ENCODE measurements around the gene RASGRF2.

The RASGRF2 gene

GRCh38 chr5:81154725-81155124, 194.6 kb downstream of the RASGRF2 start:
- Histone ChIP-seq H3K9ac (no peak overlapping the region), H3K27me3 (ENCODE audit: control insufficient read depth, insufficient read depth, low read length) (no peaks in the 10 kb centered on the region), H3K4me3 (ENCODE audit: low read depth, low read length) (no peak overlapping the region), H3K36me3 (ENCODE audit: control insufficient read depth, insufficient read depth, low read length) (no peaks in the 10 kb centered on the region), H3K4me1 (no peaks in the 10 kb centered on the region), H3K79me2 (no peaks in the 10 kb centered on the region), H3K4me2 (ENCODE audit: low read length) (no peak overlapping the region), H2AFZ (no peak overlapping the region), H3K9me3 (ENCODE audit: control insufficient read depth, low read length) (no peaks in the 10 kb centered on the region), H3K27ac (no peak overlapping the region)
- no peak for TF ChIP-seq CTCF (IDR thresholded peaks at IDR 0.05)

GRCh38 chr5:81156732-81157131, 196.6 kb downstream of the RASGRF2 start:
- Histone ChIP-seq H2AFZ (no peak overlapping the region), H3K36me3 (ENCODE audit: control insufficient read depth, insufficient read depth, low read length) (no peaks in the 10 kb centered on the region), H3K4me3 (ENCODE audit: low read depth, low read length) (no peak overlapping the region), H3K9me3 (ENCODE audit: control insufficient read depth, low read length) (no peaks in the 10 kb centered on the region), H3K79me2 (no peaks in the 10 kb centered on the region), H3K4me2 (ENCODE audit: low read length) (no peak overlapping the region), H3K9ac (no peak overlapping the region), H3K27ac (no peak overlapping the region), H3K4me1 (no peaks in the 10 kb centered on the region), H3K27me3 (ENCODE audit: control insufficient read depth, insufficient read depth, low read length) (no peaks in the 10 kb centered on the region)
- no peak for TF ChIP-seq CTCF (IDR thresholded peaks at IDR 0.05)

- no peaks in the 10 kb centered on the region for H3K27me3 ChIP-seq (ENCODE audit: control insufficient read depth, insufficient read depth, low read length)
- no peak overlapping the region for H2AFZ ChIP-seq
- H3K36me3 ChIP-seq (ENCODE audit: control insufficient read depth, insufficient read depth, low read length): no peaks in the 10 kb centered on the region
- TF ChIP-seq CTCF (IDR thresholded peaks at IDR 0.05): no peak
- no peak overlapping the region for H3K27ac ChIP-seq
- no peak overlapping the region for H3K4me3 ChIP-seq (ENCODE audit: low read depth, low read length)
- H3K79me2 ChIP-seq: no peaks in the 10 kb centered on the region
- no peak overlapping the region for H3K9ac ChIP-seq
- H3K9me3 ChIP-seq (ENCODE audit: control insufficient read depth, low read length): no peaks in the 10 kb centered on the region
- H3K4me2 ChIP-seq (ENCODE audit: low read length): no peak overlapping the region
- no peaks in the 10 kb centered on the region for H3K4me1 ChIP-seq
These were observed 200.9 kb downstream of the RASGRF2 start for GRCh38 chr5:81161012-81161601.

- Histone ChIP-seq H3K9me3 (ENCODE audit: control insufficient read depth, low read length) (no peaks in the 10 kb centered on the region), H2AFZ (no peak overlapping the region)
These were observed 202.3 kb downstream of the RASGRF2 start for GRCh38 chr5:81162501-81162900.

More at GRCh38 chr5:81162501-81162900, 202.3 kb downstream of the RASGRF2 start:
- H3K27ac ChIP-seq: no peak overlapping the region
- H3K79me2 ChIP-seq: no peaks in the 10 kb centered on the region
- TF ChIP-seq CTCF (IDR thresholded peaks at IDR 0.05): no peak
- no peak overlapping the region for H3K4me3 ChIP-seq (ENCODE audit: low read depth, low read length)
- H3K36me3 ChIP-seq (ENCODE audit: control insufficient read depth, insufficient read depth, low read length): no peaks in the 10 kb centered on the region
- H3K4me2 ChIP-seq (ENCODE audit: low read length): no peak overlapping the region
- no peak overlapping the region for H3K9ac ChIP-seq
- H3K4me1 ChIP-seq: no peaks in the 10 kb centered on the region
- no peaks in the 10 kb centered on the region for H3K27me3 ChIP-seq (ENCODE audit: control insufficient read depth, insufficient read depth, low read length)

All from parathyroid adenoma (tissue), 2 donors.